K562 (cell line): ENCODE measurements around the gene ARHGEF40. TPM values are rescaled to one million over a fixed set of nuclear protein-coding genes. Genes with fewer than 3 reads are reported as not detected.

Experiments
- ARNT ChIP-seq, 2 experiments: fragments of 450-650 bp; IDR thresholded peaks; 2 replicates each; pipeline ENCODE4 v1.6.1; 2016; ENCODE audit warnings: mild to moderate bottlenecking in 1 of 2
- CSDE1 ChIP-seq, 2 experiments: fragments of 450-650 bp; IDR thresholded peaks; 2 replicates each; pipeline ENCODE4 v1.6.1; 2016; ENCODE audit warnings: mild to moderate bottlenecking in 1 of 2
- ELF1 ChIP-seq: fragments of 200-800 bp; sonication (Bioruptor generic); IDR thresholded peaks from 2 replicates; pipeline ENCODE4 v1.6.1; 2016; ENCODE audit warnings: missing genetic modification characterization, missing compliant biosample characterization
- ETV1 ChIP-seq: fragments of 450-650 bp; conservative IDR thresholded peaks from 2 replicates; pipeline ENCODE4 v1.6.1; 2016; ENCODE audit warnings: missing genetic modification characterization, control low read depth, low read depth, missing compliant biosample characterization
- HCFC1 ChIP-seq: IDR thresholded peaks from 2 replicates; pipeline ENCODE4 v1.6.1; 2012; ENCODE audit warnings: low read depth, low read length, improper control_type of control experiment
- HDAC1 ChIP-seq, 2 experiments: fragments of 450-650 bp; IDR thresholded peaks; 2 replicates each; pipeline ENCODE4 v1.6.1; 2016 to 2017; ENCODE audit warnings: inconsistent platforms in 1 of 2, mild to moderate bottlenecking in 1 of 2, moderate library complexity in 1 of 2
- L3MBTL2 ChIP-seq: fragments of 450-650 bp; IDR thresholded peaks from 2 replicates; pipeline ENCODE4 v1.6.1; 2016; ENCODE audit warnings: mild to moderate bottlenecking, moderate library complexity
- MTA2 ChIP-seq: fragments of 450-650 bp; IDR thresholded peaks from 2 replicates; pipeline ENCODE4 v1.6.1; 2016; ENCODE audit warnings: low read depth
- MYC ChIP-seq, 2 experiments: fragments of 250-450 bp in 1 of 2; sonication (Bioruptor Pico) in 1 of 2; IDR thresholded peaks; 2 replicates each; pipeline versions ENCODE4 v1.5.1 to v1.6.1; 2012 to 2021; ENCODE audit warnings: low read depth in 2 of 2, borderline replicate concordance in 1 of 2, improper control_type of control experiment in 1 of 2, low read length in 1 of 2, mild to moderate bottlenecking in 1 of 2, moderate library complexity in 1 of 2
- NR2C1 ChIP-seq, 2 experiments: fragments of 450-650 bp; IDR thresholded peaks; 2 replicates each; pipeline ENCODE4 v1.6.1; 2017; ENCODE audit warnings: mild to moderate bottlenecking in 2 of 2, antibody characterized with exemption in 1 of 2, inconsistent platforms in 1 of 2, missing compliant biosample characterization in 1 of 2, missing genetic modification characterization in 1 of 2
- OTX1 ChIP-seq: fragments of 450-650 bp; formaldehyde crosslinking; IDR thresholded peaks from 2 replicates; pipeline ENCODE4 v1.4.0; 2022; ENCODE audit warnings: mild to moderate bottlenecking
- RBM34 ChIP-seq: fragments of 200-400 bp; formaldehyde crosslinking; IDR thresholded peaks from 2 replicates; pipeline ENCODE4 v1.6.1; 2018; ENCODE audit warnings: low read length, borderline replicate concordance; ENCODE audit not compliant: insufficient read depth
- RFX7 ChIP-seq: fragments of 250-450 bp; sonication (Bioruptor Pico); IDR thresholded peaks from 2 replicates; pipeline ENCODE4 v1.5.1; 2021; ENCODE audit warnings: mild to moderate bottlenecking
- SIX5 ChIP-seq, 2 experiments: IDR thresholded peaks; 2 replicates each; pipeline ENCODE4 v1.6.1; 2011; ENCODE audit warnings: low read length in 2 of 2, borderline replicate concordance in 1 of 2, low read depth in 1 of 2, mild to moderate bottlenecking in 1 of 2, moderate library complexity in 1 of 2; ENCODE audit not compliant: insufficient read depth in 1 of 2
- SPI1 ChIP-seq: IDR thresholded peaks from 2 replicates; pipeline ENCODE4 v1.6.1; 2011; ENCODE audit warnings: low read depth, low read length, control low read depth, borderline replicate concordance
- TAF7 ChIP-seq: fragments of 450-650 bp; IDR thresholded peaks from 2 replicates; pipeline ENCODE4 v1.6.1; 2016; ENCODE audit warnings: missing genetic modification characterization, missing compliant biosample characterization
- ZKSCAN3 ChIP-seq: fragments of 250-450 bp; sonication (Bioruptor Pico); IDR thresholded peaks from 2 replicates; pipeline ENCODE4 v1.4.0; 2020
- ZNF239 ChIP-seq: fragments of 250-450 bp; sonication (Bioruptor Pico); IDR thresholded peaks from 2 replicates; pipeline ENCODE4 v1.4.0; 2020; ENCODE audit warnings: mild to moderate bottlenecking
- ZNF431 ChIP-seq: sonication (generic); formaldehyde crosslinking; IDR thresholded peaks from 2 replicates; pipeline ENCODE4 v1.8.0; 2022; ENCODE audit warnings: mild to moderate bottlenecking, missing genetic modification reagents
- ZNF764 ChIP-seq: fragments of 250-450 bp; sonication (Bioruptor Pico); IDR thresholded peaks from 2 replicates; pipeline ENCODE4 v1.4.0; 2020; ENCODE audit warnings: low read depth, mild to moderate bottlenecking, moderate library complexity
- polyA plus RNA-seq, 8 experiments: library from polyadenylated mRNA; depleted of rRNA in 4 of 8; stranded (reverse) in 5 of 8; unstranded in 3 of 8; fragments of >200 nt; fragmentation: Nextera tagmentation in 2 of 8; fragmentation: Illumina TruSeq in 1 of 8; extraction: Ambion mirVana in 2 of 8; extraction: Trizol in 1 of 8; gene quantifications; 2 replicates each; pipeline versions ENCODE4 v1.2.1 to v1.2.3, GENCODE V29; 2011 to 2014; ENCODE audit warnings: inconsistent platforms in 1 of 8, missing spikeins in 1 of 8
- total RNA-seq, 7 experiments: library from RNA; depleted of rRNA in 6 of 7; stranded (reverse); fragments of >200 nt in 6 of 7; fragmentation: Illumina TruSeq in 2 of 7; extraction: Trizol in 2 of 7; gene quantifications; 2 replicates each; pipeline versions ENCODE4 v1.2.1 to v1.2.3, GENCODE V29; 2011 to 2021; ENCODE audit warnings: low replicate concordance in 1 of 7
- TF ChIP-seq, protein P1 (sequence below): IDR thresholded peaks from 2 replicates; pipeline ENCODE4 v1.6.1; 2011; ENCODE audit not compliant: insufficient read length; ENCODE audit errors: extremely low read depth
- TF ChIP-seq, protein P2 (sequence below): fragments of 250-450 bp; sonication (Bioruptor Pico); IDR thresholded peaks from 2 replicates; pipeline ENCODE4 v1.4.0; 2020; ENCODE audit warnings: mild to moderate bottlenecking, moderate library complexity
- TF ChIP-seq, protein P3 (sequence below), 2 experiments: fragments of 450-650 bp in 1 of 2; sonication (generic) in 1 of 2; formaldehyde crosslinking; conservative IDR thresholded peaks; 2 replicates each; pipeline versions ENCODE4 v1.4.0 to v1.8.1; 2020 to 2022; ENCODE audit warnings: mild to moderate bottlenecking in 1 of 2, missing genetic modification reagents in 1 of 2
- TF ChIP-seq, protein P4 (sequence below), 2 experiments: IDR thresholded peaks; 2 replicates each; pipeline ENCODE4 v1.6.1; 2012; ENCODE audit warnings: improper control_type of control experiment in 2 of 2, low read depth in 2 of 2, low read length in 2 of 2, borderline replicate concordance in 1 of 2

The ARHGEF40 gene
- total and polyA plus RNA-seq, 9 of the 15 experiments (the other 6 are each of a cell fraction or from before 2014, with no cell fraction given), result 0.42 to 6.3 (median 3.8) TPM

- TF ChIP-seq RFX7, result no peak
- TF ChIP-seq ETV1 (tag), result 0 out of 2 replicates have a peak, but pooled peaks have one; percentile 33
- TF ChIP-seq CSDE1 (IDR thresholded peaks at IDR 0.05), result 0 out of 4 replicates have a peak, but pooled peaks of 1 of the 2 experiments have one; percentile 16
- 0 out of 2 replicates have a peak, but pooled peaks have one; percentile 57 for TF ChIP-seq OTX1 (CRISPR knock-in tag)
- TF ChIP-seq L3MBTL2, result no peak
- 0 out of 2 replicates have a peak, but pooled peaks have one; percentile 58 for TF ChIP-seq MYC (IDR thresholded peaks at IDR 0.05; ENCODE audit: low read depth, low read length)
- no peak for TF ChIP-seq MYC (CRISPR knock-in tag; IDR thresholded peaks at IDR 0.05; ENCODE audit: borderline replicate concordance, low read depth)
- TF ChIP-seq ARNT (IDR thresholded peaks at IDR 0.05), result 0 out of 4 replicates have a peak, but pooled peaks of 1 of the 2 experiments have one; percentile 22
- TF ChIP-seq ZKSCAN3 (CRISPR knock-in tag), result no peak
- TF ChIP-seq, protein P1, sequence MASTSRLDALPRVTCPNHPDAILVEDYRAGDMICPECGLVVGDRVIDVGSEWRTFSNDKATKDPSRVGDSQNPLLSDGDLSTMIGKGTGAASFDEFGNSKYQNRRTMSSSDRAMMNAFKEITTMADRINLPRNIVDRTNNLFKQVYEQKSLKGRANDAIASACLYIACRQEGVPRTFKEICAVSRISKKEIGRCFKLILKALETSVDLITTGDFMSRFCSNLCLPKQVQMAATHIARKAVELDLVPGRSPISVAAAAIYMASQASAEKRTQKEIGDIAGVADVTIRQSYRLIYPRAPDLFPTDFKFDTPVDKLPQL, result no peak
- 0 out of 4 replicates have a peak, but pooled peaks of 1 of the 2 experiments have one; percentile 19 for TF ChIP-seq HDAC1 (IDR thresholded peaks at IDR 0.05)
- no peak for TF ChIP-seq ZNF239 (CRISPR knock-in tag)
- no peak for TF ChIP-seq MTA2
- peak; percentile 95 for TF ChIP-seq HCFC1
- peak; percentile 93 for TF ChIP-seq SPI1
- no peak for TF ChIP-seq RBM34
- TF ChIP-seq, protein P2, sequence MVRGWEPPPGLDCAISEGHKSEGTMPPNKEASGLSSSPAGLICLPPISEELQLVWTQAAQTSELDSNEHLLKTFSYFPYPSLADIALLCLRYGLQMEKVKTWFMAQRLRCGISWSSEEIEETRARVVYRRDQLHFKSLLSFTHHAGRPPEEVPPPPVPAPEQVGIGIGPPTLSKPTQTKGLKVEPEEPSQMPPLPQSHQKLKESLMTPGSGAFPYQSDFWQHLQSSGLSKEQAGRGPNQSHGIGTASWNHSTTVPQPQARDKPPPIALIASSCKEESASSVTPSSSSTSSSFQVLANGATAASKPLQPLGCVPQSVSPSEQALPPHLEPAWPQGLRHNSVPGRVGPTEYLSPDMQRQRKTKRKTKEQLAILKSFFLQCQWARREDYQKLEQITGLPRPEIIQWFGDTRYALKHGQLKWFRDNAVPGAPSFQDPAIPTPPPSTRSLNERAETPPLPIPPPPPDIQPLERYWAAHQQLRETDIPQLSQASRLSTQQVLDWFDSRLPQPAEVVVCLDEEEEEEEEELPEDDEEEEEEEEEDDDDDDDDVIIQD, result no peak
- no peak for TF ChIP-seq ZNF764 (CRISPR knock-in tag)
- 0 out of 2 replicates have a peak, but pooled peaks have one; percentile 2 for TF ChIP-seq ZNF431 (CRISPR knock-in tag)
- TF ChIP-seq, protein P3, sequence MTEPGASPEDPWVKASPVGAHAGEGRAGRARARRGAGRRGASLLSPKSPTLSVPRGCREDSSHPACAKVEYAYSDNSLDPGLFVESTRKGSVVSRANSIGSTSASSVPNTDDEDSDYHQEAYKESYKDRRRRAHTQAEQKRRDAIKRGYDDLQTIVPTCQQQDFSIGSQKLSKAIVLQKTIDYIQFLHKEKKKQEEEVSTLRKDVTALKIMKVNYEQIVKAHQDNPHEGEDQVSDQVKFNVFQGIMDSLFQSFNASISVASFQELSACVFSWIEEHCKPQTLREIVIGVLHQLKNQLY (CRISPR knock-in tag; conservative IDR thresholded peaks at IDR 0.05), result no peak
- no peak; the same call in 1 of the 2 replicates for TF ChIP-seq TAF7 (tag)
- TF ChIP-seq ELF1 (tag), result no peak
- TF ChIP-seq SIX5 (IDR thresholded peaks at IDR 0.05; ENCODE audit: borderline replicate concordance in 1 of 2, insufficient read depth in 1 of 2, low read depth in 1 of 2, low read length in 2 of 2), result peak in 1 of 2 experiments; percentile 83
- TF ChIP-seq NR2C1 (IDR thresholded peaks at IDR 0.05), result no peak
- peak; percentile 88 for TF ChIP-seq NR2C1 (tag; IDR thresholded peaks at IDR 0.05)
- TF ChIP-seq, protein P4, sequence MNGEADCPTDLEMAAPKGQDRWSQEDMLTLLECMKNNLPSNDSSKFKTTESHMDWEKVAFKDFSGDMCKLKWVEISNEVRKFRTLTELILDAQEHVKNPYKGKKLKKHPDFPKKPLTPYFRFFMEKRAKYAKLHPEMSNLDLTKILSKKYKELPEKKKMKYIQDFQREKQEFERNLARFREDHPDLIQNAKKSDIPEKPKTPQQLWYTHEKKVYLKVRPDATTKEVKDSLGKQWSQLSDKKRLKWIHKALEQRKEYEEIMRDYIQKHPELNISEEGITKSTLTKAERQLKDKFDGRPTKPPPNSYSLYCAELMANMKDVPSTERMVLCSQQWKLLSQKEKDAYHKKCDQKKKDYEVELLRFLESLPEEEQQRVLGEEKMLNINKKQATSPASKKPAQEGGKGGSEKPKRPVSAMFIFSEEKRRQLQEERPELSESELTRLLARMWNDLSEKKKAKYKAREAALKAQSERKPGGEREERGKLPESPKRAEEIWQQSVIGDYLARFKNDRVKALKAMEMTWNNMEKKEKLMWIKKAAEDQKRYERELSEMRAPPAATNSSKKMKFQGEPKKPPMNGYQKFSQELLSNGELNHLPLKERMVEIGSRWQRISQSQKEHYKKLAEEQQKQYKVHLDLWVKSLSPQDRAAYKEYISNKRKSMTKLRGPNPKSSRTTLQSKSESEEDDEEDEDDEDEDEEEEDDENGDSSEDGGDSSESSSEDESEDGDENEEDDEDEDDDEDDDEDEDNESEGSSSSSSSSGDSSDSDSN (IDR thresholded peaks at IDR 0.05; ENCODE audit: borderline replicate concordance in 1 of 2, low read depth in 2 of 2, low read length in 2 of 2), result 0 out of 4 replicates have a peak, but pooled peaks of 1 of the 2 experiments have one; percentile 23
Measured at GRCh38 chr14:21103411-21103709, 33.3 kb downstream of the ARHGEF40 start (continued).
